BLaER1 treated with 17β-estradiol and CSF1 and Interleukin-3, amounts not matched to agents 10 nM and 100 nM (cell line): ENCODE measurements around the gene CDKN3.
"Not testable (repeated sequence)": the region's sequence is repeated elsewhere in the genome, so short reads cannot be mapped to it uniquely, and the experiment has no call there.

ENCODE experiments used
- H3K27ac ChIP-seq, 11 experiments: shearing (Covaris generic); formaldehyde crosslinking; 2 replicates each; pipeline ENCODE4 v1.8.1; 2022
- H3K27me3 ChIP-seq, 11 experiments: shearing (Covaris generic); formaldehyde crosslinking; 2 replicates each; pipeline ENCODE4 v1.8.1; 2022
- H3K36me3 ChIP-seq, 11 experiments: shearing (Covaris generic); formaldehyde crosslinking; 2 replicates each; pipeline ENCODE4 v1.8.1; 2022
- H3K4me1 ChIP-seq, 10 experiments: shearing (Covaris generic); formaldehyde crosslinking; 2 replicates each; pipeline ENCODE4 v1.8.1; 2022
- H3K4me2 ChIP-seq, 11 experiments: shearing (Covaris generic); formaldehyde crosslinking; 2 replicates each; pipeline ENCODE4 v1.8.1; 2022
- H3K4me3 ChIP-seq, 10 experiments: shearing (Covaris generic); formaldehyde crosslinking; 2 replicates each; pipeline ENCODE4 v1.8.1; 2022
- H3K9ac ChIP-seq, 11 experiments: shearing (Covaris generic); formaldehyde crosslinking; 2 replicates each; pipeline ENCODE4 v1.8.1; 2022
- H3K9me3 ChIP-seq, 11 experiments: shearing (Covaris generic); formaldehyde crosslinking; replicated peaks in 1 of 11; 2 replicates each; pipeline ENCODE4 v1.8.1; 2022
- H4K20me1 ChIP-seq, 11 experiments: shearing (Covaris generic); formaldehyde crosslinking; 2 replicates each; pipeline ENCODE4 v1.8.1; 2022
- Cebpa-rat ChIP-seq, 11 experiments: shearing (Covaris generic); IDR thresholded peaks; 2 replicates each; pipeline ENCODE4 v1.8.1; 2022

Gene CDKN3

GRCh38 chr14:54381821-54382220, 15.0 kb upstream of the CDKN3 start:
- no peak overlapping the region for H3K27ac ChIP-seq
- no peaks in the 10 kb centered on the region for H3K36me3 ChIP-seq
- H3K4me3 ChIP-seq: no peak overlapping the region
- H3K9me3 ChIP-seq: peaks cover 0 to 13% (median 0%) of the 10 kb centered on the region in 11 experiments; a peak in 4 of 22 replicates
- no peak overlapping the region for H3K9ac ChIP-seq
- H3K27me3 ChIP-seq: no peaks in the 10 kb centered on the region; a peak in 1 of 22 replicates
- peaks cover 20 to 38% (median 33%) of the 10 kb centered on the region in 10 experiments for H3K4me1 ChIP-seq
- no peak for TF ChIP-seq Cebpa-rat (IDR thresholded peaks at IDR 0.05)
- H3K4me2 ChIP-seq: no peak overlapping the region
- no peaks in the 10 kb centered on the region for H4K20me1 ChIP-seq

GRCh38 chr14:54383835-54384234, 13.0 kb upstream of the CDKN3 start:
- no peak overlapping the region for H3K27ac ChIP-seq
- no peaks in the 10 kb centered on the region for H3K36me3 ChIP-seq
- peaks cover 4 to 18% (median 13%) of the 10 kb centered on the region in 10 experiments; a peak in 19 of 20 replicates for H3K4me1 ChIP-seq
- H3K9me3 ChIP-seq: peaks cover 0 to 13% (median 0%) of the 10 kb centered on the region in 11 experiments; a peak in 4 of 22 replicates
- H3K4me3 ChIP-seq: no peak overlapping the region
- no peaks in the 10 kb centered on the region; a peak in 1 of 22 replicates for H3K27me3 ChIP-seq
- no peaks in the 10 kb centered on the region for H4K20me1 ChIP-seq
- no peak overlapping the region for H3K9ac ChIP-seq
- no peak overlapping the region for H3K4me2 ChIP-seq
- TF ChIP-seq Cebpa-rat (IDR thresholded peaks at IDR 0.05): no peak

- H3K9ac ChIP-seq: no peak overlapping the region
- H3K4me3 ChIP-seq: no peak overlapping the region
- peaks cover 0 to 6% (median 0%) of the 10 kb centered on the region in 11 experiments; a peak in 4 of 22 replicates for H3K9me3 ChIP-seq
- H3K27me3 ChIP-seq: no peaks in the 10 kb centered on the region; a peak in 1 of 22 replicates
- no peaks in the 10 kb centered on the region for H4K20me1 ChIP-seq
- no peak for TF ChIP-seq Cebpa-rat (IDR thresholded peaks at IDR 0.05)
- peaks cover 0 to 7% (median 3%) of the 10 kb centered on the region in 10 experiments; a peak in 7 of 20 replicates for H3K4me1 ChIP-seq
- H3K4me2 ChIP-seq: no peak overlapping the region
- H3K36me3 ChIP-seq: no peaks in the 10 kb centered on the region
- H3K27ac ChIP-seq: no peak overlapping the region
Observed at GRCh38 chr14:54385556-54385955, 11.3 kb upstream of the CDKN3 start.

GRCh38 chr14:54387328-54387727, 9.5 kb upstream of the CDKN3 start:
- H3K36me3 ChIP-seq: no peaks in the 10 kb centered on the region
- no peak overlapping the region for H3K4me2 ChIP-seq
- TF ChIP-seq Cebpa-rat (IDR thresholded peaks at IDR 0.05): no peak
- peaks cover 0 to 5% (median 0%) of the 10 kb centered on the region in 11 experiments; a peak in 7 of 22 replicates for H3K9me3 ChIP-seq
- H3K27me3 ChIP-seq: no peaks in the 10 kb centered on the region; a peak in 1 of 22 replicates
- no peaks in the 10 kb centered on the region for H4K20me1 ChIP-seq
- no peak overlapping the region for H3K27ac ChIP-seq
- no peak overlapping the region for H3K9ac ChIP-seq
- no peak overlapping the region for H3K4me3 ChIP-seq
- no peaks in the 10 kb centered on the region for H3K4me1 ChIP-seq

GRCh38 chr14:54392131-54392859, 4.5 kb upstream of the CDKN3 start:
- Histone ChIP-seq H3K4me2 (no peak overlapping the region), H3K4me3 (no peak overlapping the region), H3K9me3 (peaks cover 7 to 39% (median 31%) of the 10 kb centered on the region in 11 experiments; a peak in 19 of 22 replicates), H3K27me3 (no peaks in the 10 kb centered on the region), H3K27ac (no peak overlapping the region), H4K20me1 (no peaks in the 10 kb centered on the region), H3K36me3 (no peaks in the 10 kb centered on the region), H3K4me1 (peaks cover 0 to 2% (median under 1%) of the 10 kb centered on the region in 10 experiments; a peak in 12 of 20 replicates), H3K9ac (no peak overlapping the region)
- TF ChIP-seq Cebpa-rat (IDR thresholded peaks at IDR 0.05): no peak

- not testable (repeated sequence) for H3K27ac ChIP-seq, H3K36me3 ChIP-seq, H3K4me2 ChIP-seq, H3K9ac ChIP-seq, H3K4me3 ChIP-seq, H4K20me1 ChIP-seq, H3K27me3 ChIP-seq
- H3K4me1 ChIP-seq: peaks cover 7 to 12% (median 10%) of the 10 kb centered on the region in 10 experiments
- peaks cover 7 to 39% (median 31%) of the 10 kb centered on the region in 11 experiments; a peak in 19 of 22 replicates for H3K9me3 ChIP-seq
Observed at GRCh38 chr14:54392986-54393884, 3.6 kb upstream of the CDKN3 start.

GRCh38 chr14:54394596-54394995, 2.2 kb upstream of the CDKN3 start:
- no peak overlapping the region for H3K4me3 ChIP-seq
- peaks cover 7 to 39% (median 31%) of the 10 kb centered on the region in 11 experiments; a peak in 19 of 22 replicates for H3K9me3 ChIP-seq
- H4K20me1 ChIP-seq: no peaks in the 10 kb centered on the region
- peaks cover 0 to 5% (median 0%) of the 10 kb centered on the region in 11 experiments; a peak in 2 of 22 replicates for H3K36me3 ChIP-seq
- H3K27ac ChIP-seq: no peak overlapping the region
- H3K9ac ChIP-seq: no peak overlapping the region
- no peaks in the 10 kb centered on the region for H3K27me3 ChIP-seq
- H3K4me1 ChIP-seq: peaks cover 21 to 25% (median 24%) of the 10 kb centered on the region in 10 experiments
- H3K4me2 ChIP-seq: no peak overlapping the region
- no peak for TF ChIP-seq Cebpa-rat (IDR thresholded peaks at IDR 0.05)

- H3K4me3 ChIP-seq: no peak overlapping the region
- TF ChIP-seq Cebpa-rat (IDR thresholded peaks at IDR 0.05): no peak
- no peak overlapping the region for H3K4me2 ChIP-seq
- no peaks in the 10 kb centered on the region for H4K20me1 ChIP-seq
- no peak overlapping the region for H3K9ac ChIP-seq
- H3K27ac ChIP-seq: no peak overlapping the region
- H3K36me3 ChIP-seq: peaks cover 0 to 9% (median 0%) of the 10 kb centered on the region in 11 experiments; a peak in 4 of 22 replicates
- H3K9me3 ChIP-seq: peaks cover 7 to 39% (median 31%) of the 10 kb centered on the region in 11 experiments; a peak in 19 of 22 replicates
- peaks cover 21 to 27% (median 24%) of the 10 kb centered on the region in 10 experiments for H3K4me1 ChIP-seq
- H3K27me3 ChIP-seq: no peaks in the 10 kb centered on the region
Observed at GRCh38 chr14:54395284-54395683, 1.5 kb upstream of the CDKN3 start.

GRCh38 chr14:54395716-54396115, 1.1 kb upstream of the CDKN3 start:
- no peak overlapping the region for H3K4me3 ChIP-seq
- peaks cover 7 to 39% (median 31%) of the 10 kb centered on the region in 11 experiments; a peak in 19 of 22 replicates for H3K9me3 ChIP-seq
- peaks cover 21 to 27% (median 24%) of the 10 kb centered on the region in 10 experiments for H3K4me1 ChIP-seq
- peaks cover 0 to 13% (median 0%) of the 10 kb centered on the region in 11 experiments; a peak in 6 of 22 replicates for H3K36me3 ChIP-seq
- no peak for TF ChIP-seq Cebpa-rat (IDR thresholded peaks at IDR 0.05)
- no peak overlapping the region; a peak in 1 of 22 replicates for H3K4me2 ChIP-seq
- no peaks in the 10 kb centered on the region for H3K27me3 ChIP-seq
- no peak overlapping the region for H3K27ac ChIP-seq
- H3K9ac ChIP-seq: no peak overlapping the region
- H4K20me1 ChIP-seq: no peaks in the 10 kb centered on the region
